B cell (primary cell): ENCODE data around the gene RARB. TPM values are rescaled to one million over a fixed set of nuclear protein-coding genes. Genes with fewer than 3 reads are reported as not detected.

Source experiments
- ATAC-seq: fragments of 200-7000 bp; cut with Tn5 transposase; one replicate; pipeline ENCODE4 v1.10.0; 2021; ENCODE audit warnings: low read depth, mild to moderate bottlenecking, moderate number of reproducible peaks, moderate library complexity
- CTCF ChIA-PET: fragments of 350-600 bp; sonication (Branson Sonifier 250); formaldehyde crosslinking; loops from one replicate; lab custom pipeline; 2021; ENCODE audit warnings: antibody characterized with exemption, inconsistent platforms; lab: Charles Lee
- POLR2A ChIA-PET: fragments of 350-600 bp; sonication (Branson Sonifier 250); formaldehyde crosslinking; loops from one replicate; lab custom pipeline; 2021; ENCODE audit warnings: antibody characterized with exemption; lab: Charles Lee
- DNase-seq: peaks from one replicate; pipeline ENCODE4 v3.0.0; 2013
- H2AFZ ChIP-seq: 2 replicates; pipeline ENCODE4 v1.6.1; 2012; ENCODE audit warnings: mild to moderate bottlenecking, low read depth, low read length; ENCODE audit not compliant: insufficient read depth, poor library complexity, severe bottlenecking
- H3K27ac ChIP-seq, 2 donors: 1 replicate in 1 of 2; 2 replicates in 1 of 2; pipeline ENCODE4 v1.5.1; 2012 to 2013; ENCODE audit warnings: low read length in 2 of 2, mild to moderate bottlenecking in 2 of 2, moderate library complexity in 1 of 2
- H3K27me3 ChIP-seq, 4 experiments: fragments of 200-600 bp in 1 of 4; sonication (generic) in 1 of 4; replicated peaks in 1 of 4; 1 replicate in 2 of 4; 2 replicates in 2 of 4; pipeline versions ENCODE4 v1.6.1 to v1.7.0; 2013 to 2016; ENCODE audit warnings: low read length in 3 of 4, mild to moderate bottlenecking in 2 of 4, mixed read lengths in 1 of 4, moderate library complexity in 1 of 4; ENCODE audit not compliant: insufficient read depth in 4 of 4, control insufficient read depth in 3 of 4; ENCODE audit errors: control extremely low read depth in 1 of 4
- H3K36me3 ChIP-seq, 2 experiments: replicated peaks in 1 of 2; 1 replicate in 1 of 2; 2 replicates in 1 of 2; pipeline versions ENCODE4 v1.6.1 to v1.7.1; 2013; ENCODE audit warnings: low read length in 1 of 2; ENCODE audit not compliant: insufficient read depth in 2 of 2, control insufficient read depth in 1 of 2; ENCODE audit errors: control extremely low read depth in 1 of 2, extremely low read depth in 1 of 2
- H3K4me1 ChIP-seq, 2 donors: fragments of 200-600 bp in 1 of 2; sonication (generic) in 1 of 2; 1 replicate in 1 of 2; 2 replicates in 1 of 2; pipeline versions ENCODE4 v1.5.1 to v1.6.1; 2013 to 2017; ENCODE audit warnings: low read length in 2 of 2; ENCODE audit not compliant: control insufficient read depth in 2 of 2, insufficient read depth in 2 of 2
- H3K4me2 ChIP-seq: replicated peaks from 2 replicates; pipeline ENCODE3; 2012; ENCODE audit warnings: mild to moderate bottlenecking, low read depth, low read length; ENCODE audit not compliant: poor library complexity, severe bottlenecking
- H3K4me3 ChIP-seq, 5 experiments: fragments of 200-600 bp in 1 of 5; sonication (generic) in 1 of 5; 1 replicate in 3 of 5; 2 replicates in 2 of 5; pipeline versions ENCODE4 v1.5.1 to v1.7.0; 2011 to 2016; ENCODE audit warnings: low read length in 4 of 5, mild to moderate bottlenecking in 4 of 5, low read depth in 2 of 5, control low read depth in 1 of 5, moderate library complexity in 1 of 5; ENCODE audit not compliant: insufficient read depth in 1 of 5; ENCODE audit errors: control extremely low read depth in 1 of 5, extremely low read depth in 1 of 5
- H3K79me2 ChIP-seq: fragments of 200-600 bp; sonication (generic); one replicate; pipeline ENCODE4 v1.6.0; 2016; ENCODE audit warnings: low read length; ENCODE audit not compliant: control insufficient read depth, insufficient read depth
- H3K9ac ChIP-seq: fragments of 200-600 bp; sonication (generic); 2 replicates; pipeline ENCODE4 v1.6.1; 2017; ENCODE audit warnings: mild to moderate bottlenecking, low read length, moderate library complexity
- H3K9me3 ChIP-seq, 3 donors: one replicate each; pipeline versions ENCODE4 v1.6.1 to v1.7.1; 2013; ENCODE audit warnings: low read length in 2 of 3; ENCODE audit not compliant: control insufficient read depth in 2 of 3, insufficient read depth in 1 of 3; ENCODE audit errors: control extremely low read depth in 1 of 3
- H4K20me1 ChIP-seq: 2 replicates; pipeline ENCODE4 v1.6.0; 2012; ENCODE audit warnings: mild to moderate bottlenecking, low read length; ENCODE audit not compliant: insufficient read depth, control insufficient read depth, poor library complexity, severe bottlenecking
- H3K27ac Mint-ChIP-seq: one replicate; pipeline ENCODE4 v1.8.0; 2021; ENCODE audit warnings: mixed read lengths
- H3K27me3 Mint-ChIP-seq: one replicate; pipeline ENCODE4 v1.8.0; 2021; ENCODE audit warnings: mixed read lengths
- H3K4me1 Mint-ChIP-seq: one replicate; pipeline ENCODE4 v1.8.0; 2021; ENCODE audit warnings: mixed read lengths
- H3K4me3 Mint-ChIP-seq: one replicate; pipeline ENCODE4 v1.8.0; 2021; ENCODE audit warnings: mixed read lengths
- H3K9me3 Mint-ChIP-seq: one replicate; pipeline ENCODE4 v1.8.0; 2022; ENCODE audit warnings: mixed read lengths; ENCODE audit not compliant: insufficient read depth
- CTCF ChIP-seq: fragments of 200-600 bp; IDR thresholded peaks from one replicate; pipeline ENCODE4 v1.8.0; 2022; ENCODE audit warnings: antibody characterized with exemption, mild to moderate bottlenecking
- EZH2 ChIP-seq: IDR thresholded peaks from 2 replicates; pipeline ENCODE4 v1.6.1; 2012; ENCODE audit warnings: borderline replicate concordance, low read depth, mild to moderate bottlenecking, moderate library complexity, low read length; ENCODE audit not compliant: insufficient read depth, poor library complexity, severe bottlenecking
- WGBS: methylation state at CpG from one replicate; pipeline ENCODE4 v1.1.5; 2013; ENCODE audit warnings: missing lambda C conversion rate; ENCODE audit not compliant: insufficient coverage; 5-methylcytosine and 5-hydroxymethylcytosine counted together
- intact Hi-C: fragments of 100-400 bp; cut with micrococcal nuclease; formaldehyde crosslinking; loops from one replicate; pipeline ENCODE4 v1.10.0; 2022
- polyA minus RNA-seq: library from RNA; depleted of rRNA, polyadenylated mRNA; stranded (reverse); fragments of >200 nt; gene quantifications from 2 replicates; pipeline ENCODE4 v1.2.3, GENCODE V29; 2012
- polyA plus RNA-seq: library from polyadenylated mRNA; depleted of rRNA; stranded (reverse); fragments of >200 nt; gene quantifications from 2 replicates; pipeline ENCODE4 v1.2.3, GENCODE V29; 2012
- total RNA-seq, 2 donors: library from RNA; stranded (reverse); fragments of 120-200 nt in 1 of 2; gene quantifications; 1 replicate in 1 of 2; 2 replicates in 1 of 2; pipeline versions ENCODE4 v1.2.3 to v1.2.4, GENCODE V29; 2013 to 2022

The RARB gene
- total RNA-seq = not detected in 2 replicates
- 0.23 TPM for total RNA-seq (2013)
- polyA plus RNA-seq = not detected in 2 replicates
- polyA minus RNA-seq = not detected in 2 replicates

DNA sequence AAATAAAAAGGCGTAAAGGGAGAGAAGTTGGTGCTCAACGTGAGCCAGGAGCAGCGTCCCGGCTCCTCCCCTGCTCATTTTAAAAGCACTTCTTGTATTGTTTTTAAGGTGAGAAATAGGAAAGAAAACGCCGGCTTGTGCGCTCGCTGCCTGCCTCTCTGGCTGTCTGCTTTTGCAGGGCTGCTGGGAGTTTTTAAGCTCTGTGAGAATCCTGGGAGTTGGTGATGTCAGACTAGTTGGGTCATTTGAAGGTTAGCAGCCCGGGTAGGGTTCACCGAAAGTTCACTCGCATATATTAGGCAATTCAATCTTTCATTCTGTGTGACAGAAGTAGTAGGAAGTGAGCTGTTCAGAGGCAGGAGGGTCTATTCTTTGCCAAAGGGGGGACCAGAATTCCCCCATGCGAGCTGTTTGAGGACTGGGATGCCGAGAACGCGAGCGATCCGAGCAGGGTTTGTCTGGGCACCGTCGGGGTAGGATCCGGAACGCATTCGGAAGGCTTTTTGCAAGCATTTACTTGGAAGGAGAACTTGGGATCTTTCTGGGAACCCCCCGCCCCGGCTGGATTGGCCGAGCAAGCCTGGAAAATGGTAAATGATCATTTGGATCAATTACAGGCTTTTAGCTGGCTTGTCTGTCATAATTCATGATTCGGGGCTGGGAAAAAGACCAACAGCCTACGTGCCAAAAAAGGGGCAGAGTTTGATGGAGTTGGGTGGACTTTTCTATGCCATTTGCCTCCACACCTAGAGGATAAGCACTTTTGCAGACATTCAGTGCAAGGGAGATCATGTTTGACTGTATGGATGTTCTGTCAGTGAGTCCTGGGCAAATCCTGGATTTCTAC, at the start of gene RARB:
RARB (plus strand) TSS at position 322 of the 847 bp plus-strand sequence; CDS start at position 791, 469 bp downstream.
- peaks cover 3% of the 10 kb centered on the region for H3K4me1 Mint-ChIP-seq
- WGBS = 2% methylated on average over 23 of the region's 27 CpGs
- no peak within 1 kb of the TSS for H3K4me3 Mint-ChIP-seq
- Histone ChIP-seq H3K27ac (no peak within 1 kb of the TSS), H3K4me2 (no peak within 1 kb of the TSS), H3K79me2 (no peaks in the 10 kb centered on the region), H2AFZ (no peak within 1 kb of the TSS), H3K9ac (no peak within 1 kb of the TSS), H3K9me3 (no peaks in the 10 kb centered on the region), H4K20me1 (no peaks in the 10 kb centered on the region), H3K4me3 (no peak within 1 kb of the TSS), H3K4me1 (no peaks in the 10 kb centered on the region), H3K27me3 (peaks cover 0 to 23% (median 14%) of the 10 kb centered on the region in 4 experiments), H3K36me3 (no peaks in the 10 kb centered on the region)
- TF ChIP-seq EZH2 (no peak), CTCF (no peak)
- ATAC-seq (no peak), DNase-seq (no peak)
- CTCF ChIA-PET = no interaction called here
- no peak within 1 kb of the TSS for H3K27ac Mint-ChIP-seq
- no peaks in the 10 kb centered on the region for H3K9me3 Mint-ChIP-seq
- intact Hi-C loops = no loop called here
- peaks cover 38% of the 10 kb centered on the region for H3K27me3 Mint-ChIP-seq
- POLR2A ChIA-PET = no interaction called here

DNA sequence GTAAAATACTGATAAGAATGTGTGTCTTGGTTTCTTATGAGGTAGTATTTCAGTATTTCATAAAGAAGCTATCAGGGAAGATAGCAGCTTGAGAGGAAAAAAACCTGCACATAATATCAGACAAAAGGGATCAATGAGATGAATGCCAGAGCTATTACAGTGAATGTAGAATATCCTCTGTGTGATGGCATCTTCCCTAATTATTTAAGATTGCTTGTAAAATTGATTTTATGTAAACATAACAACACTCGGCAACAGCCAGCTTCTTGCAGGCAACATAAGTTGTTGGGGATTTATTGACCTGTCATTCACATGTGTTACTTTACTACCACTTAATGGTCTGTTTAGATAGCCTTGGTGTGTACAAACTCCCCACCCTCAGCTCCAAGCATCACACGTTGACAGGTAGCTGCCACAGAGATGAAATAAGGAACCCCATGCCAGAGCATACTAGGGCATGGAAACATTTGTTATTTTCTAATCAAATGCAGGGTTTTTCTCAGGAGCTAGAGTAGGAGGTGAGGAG, 49.2 kb upstream of the RARB start:
- no peaks in the 10 kb centered on the region for H3K27me3 Mint-ChIP-seq
- Histone ChIP-seq H3K27me3 (no peaks in the 10 kb centered on the region), H3K4me2 (no peak overlapping the region), H2AFZ (no peak overlapping the region), H3K27ac (no peak overlapping the region), H3K9me3 (peaks cover 0 to 1% (median 0%) of the 10 kb centered on the region in 3 donors), H4K20me1 (no peaks in the 10 kb centered on the region), H3K79me2 (no peaks in the 10 kb centered on the region), H3K9ac (no peak overlapping the region), H3K4me1 (no peaks in the 10 kb centered on the region), H3K4me3 (no peak overlapping the region), H3K36me3 (no peaks in the 10 kb centered on the region)
- H3K4me1 Mint-ChIP-seq = no peaks in the 10 kb centered on the region
- ATAC-seq = no peak
- WGBS = no CpG with 5 or more reads among the region's 2 CpGs
- ChIA-PET CTCF (no interaction called here), POLR2A (no interaction called here)
- no peak for DNase-seq
- H3K4me3 Mint-ChIP-seq = no peak overlapping the region
- intact Hi-C loops = no loop called here
- TF ChIP-seq EZH2 (no peak), CTCF (no peak)
- H3K9me3 Mint-ChIP-seq = no peaks in the 10 kb centered on the region
- no peak overlapping the region for H3K27ac Mint-ChIP-seq
